OCI-LY1 (cell line): ENCODE data around the gene RFC1.
A peak's percentile ranks its signal among the peaks of the same experiment; 100 is the strongest.

Experiments used
- H2AFZ ChIP-seq: fragments of 200-600 bp; sonication (generic), shearing (Covaris generic); 2 replicates; pipeline ENCODE4 v1.6.0; 2014; ENCODE audit warnings: antibody characterized with exemption, mild to moderate bottlenecking, low read length
- H3F3A ChIP-seq: fragments of 200-600 bp; sonication (generic), shearing (Covaris generic); 2 replicates; pipeline ENCODE4 v1.6.0; 2014; ENCODE audit warnings: mild to moderate bottlenecking, antibody characterized with exemption, low read length, moderate library complexity; ENCODE audit not compliant: insufficient read depth
- H3K27ac ChIP-seq: fragments of 200-600 bp; sonication (generic); 2 replicates; pipeline ENCODE4 v1.5.1; 2014; ENCODE audit warnings: low read length, mixed run types, mild to moderate bottlenecking, low read depth; ENCODE audit not compliant: poor library complexity, severe bottlenecking
- H3K27me3 ChIP-seq: fragments of 200-600 bp; sonication (generic); 2 replicates; pipeline ENCODE4 v1.6.0; 2014; ENCODE audit warnings: antibody characterized with exemption, mild to moderate bottlenecking, low read length, moderate library complexity; ENCODE audit not compliant: insufficient read depth
- H3K36me3 ChIP-seq: fragments of 200-600 bp; sonication (generic); 2 replicates; pipeline ENCODE4 v1.6.1; 2014; ENCODE audit warnings: mild to moderate bottlenecking, antibody characterized with exemption, low read length, moderate library complexity, mixed read lengths; ENCODE audit not compliant: insufficient read depth
- H3K4me1 ChIP-seq: fragments of 200-600 bp; sonication (generic); 2 replicates; pipeline ENCODE4 v1.5.1; 2014; ENCODE audit warnings: mild to moderate bottlenecking, low read length, moderate library complexity; ENCODE audit not compliant: insufficient read depth, severe bottlenecking
- H3K4me2 ChIP-seq: fragments of 200-600 bp; sonication (generic), shearing (Covaris generic); 2 replicates; pipeline ENCODE4 v1.6.1; 2014; ENCODE audit warnings: low read length
- H3K4me3 ChIP-seq: fragments of 200-600 bp; sonication (generic); 2 replicates; pipeline ENCODE4 v1.5.1; 2014; ENCODE audit warnings: low read length, low read depth, mild to moderate bottlenecking, mixed read lengths; ENCODE audit not compliant: poor library complexity, severe bottlenecking
- H3K79me2 ChIP-seq: fragments of 200-600 bp; shearing (Covaris generic); 2 replicates; pipeline ENCODE4 v1.6.1; 2016; ENCODE audit warnings: mixed run types, low read length, mixed read lengths; ENCODE audit not compliant: insufficient read depth
- H3K9ac ChIP-seq: fragments of 200-600 bp; sonication (generic), shearing (Covaris generic); 2 replicates; pipeline ENCODE4 v1.6.1; 2014; ENCODE audit warnings: mild to moderate bottlenecking, low read length, mixed read lengths
- H3K9me2 ChIP-seq: fragments of 200-600 bp; sonication (generic), shearing (Covaris generic); 2 replicates; pipeline ENCODE4 v1.6.1; 2014; ENCODE audit warnings: low read depth, mild to moderate bottlenecking, low read length, mixed read lengths
- H3K9me3 ChIP-seq: fragments of 200-600 bp; shearing (Covaris generic); 2 replicates; pipeline ENCODE4 v1.6.1; 2014; ENCODE audit warnings: low read length, mixed read lengths
- H4K20me1 ChIP-seq: fragments of 200-600 bp; sonication (generic), shearing (Covaris generic); 2 replicates; pipeline ENCODE4 v1.6.0; 2016; ENCODE audit warnings: mild to moderate bottlenecking, low read length; ENCODE audit not compliant: insufficient read depth
- CTCF ChIP-seq: fragments of 200-600 bp; sonication (generic), shearing (Covaris generic); IDR thresholded peaks from 2 replicates; pipeline ENCODE4 v1.5.1; 2017; ENCODE audit warnings: mild to moderate bottlenecking, antibody characterized with exemption, low read length, moderate library complexity, mixed read lengths
- EZH2 ChIP-seq: fragments of 200-600 bp; sonication (generic), shearing (Covaris generic); IDR thresholded peaks from 2 replicates; pipeline ENCODE4 v1.8.0; 2017; ENCODE audit warnings: borderline replicate concordance, mixed run types, mild to moderate bottlenecking, antibody characterized with exemption, low read length, moderate library complexity, mixed read lengths

The RFC1 gene

DNA sequence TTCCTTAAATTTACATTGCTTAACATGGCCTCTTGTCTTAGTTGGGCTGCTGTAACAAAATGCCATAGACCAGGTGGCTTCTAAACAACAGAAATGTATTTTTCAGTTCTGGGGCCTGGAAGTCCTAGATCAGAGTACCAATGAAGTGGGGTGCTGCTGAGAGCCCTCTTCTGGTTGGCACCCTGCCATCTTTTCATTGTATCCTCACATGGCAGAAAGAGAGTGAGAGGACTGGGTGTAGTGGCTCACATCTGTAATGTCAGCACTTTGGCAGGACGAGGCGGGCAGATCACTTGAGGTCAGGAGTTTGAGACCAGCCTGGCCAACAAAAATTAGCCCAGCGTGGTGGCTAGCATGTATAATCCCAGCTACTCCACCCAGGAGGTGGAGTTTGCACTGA is 28.5 kb upstream of the RFC1 start:
- Histone ChIP-seq H3K4me2 (no peak overlapping the region), H3K9ac (no peak overlapping the region), H3K27me3 (no peaks in the 10 kb centered on the region), H2AFZ (no peak overlapping the region), H3K4me3 (no peak overlapping the region), H3K79me2 (no peaks in the 10 kb centered on the region), H3K9me3 (no peaks in the 10 kb centered on the region), H4K20me1 (no peaks in the 10 kb centered on the region), H3K27ac (no peak overlapping the region), H3K9me2 (no peaks in the 10 kb centered on the region), H3K4me1 (no peaks in the 10 kb centered on the region), H3F3A (no peaks in the 10 kb centered on the region), H3K36me3 (no peaks in the 10 kb centered on the region)
- no peak for TF ChIP-seq EZH2

GRCh38 chr4:39390603-39391002 is 24.4 kb upstream of the RFC1 start:
- Histone ChIP-seq H3K4me2 (no peak overlapping the region), H2AFZ (no peak overlapping the region), H3K79me2 (no peaks in the 10 kb centered on the region)

GRCh38 chr4:39384563-39384962 is 18.4 kb upstream of the RFC1 start:
- Histone ChIP-seq H3K27me3 (no peaks in the 10 kb centered on the region), H3K9ac (no peak overlapping the region), H4K20me1 (no peaks in the 10 kb centered on the region), H3K36me3 (no peaks in the 10 kb centered on the region), H3K9me3 (no peaks in the 10 kb centered on the region), H3K4me1 (no peaks in the 10 kb centered on the region), H3K4me2 (no peak overlapping the region), H3K4me3 (no peak overlapping the region), H2AFZ (no peak overlapping the region), H3K27ac (no peak overlapping the region), H3F3A (no peaks in the 10 kb centered on the region), H3K79me2 (no peaks in the 10 kb centered on the region), H3K9me2 (no peaks in the 10 kb centered on the region)
- no peak for TF ChIP-seq EZH2

More at GRCh38 chr4:39390603-39391002, 24.4 kb upstream of the RFC1 start:
- no peak overlapping the region for H3K9ac ChIP-seq
- no peak overlapping the region for H3K4me3 ChIP-seq
- no peak overlapping the region for H3K27ac ChIP-seq
- no peaks in the 10 kb centered on the region for H3K9me2 ChIP-seq
- H4K20me1 ChIP-seq, result no peaks in the 10 kb centered on the region
- no peak for TF ChIP-seq EZH2
- TF ChIP-seq CTCF, result no peak
- no peaks in the 10 kb centered on the region for H3F3A ChIP-seq
- H3K4me1 ChIP-seq, result no peaks in the 10 kb centered on the region
- H3K36me3 ChIP-seq, result no peaks in the 10 kb centered on the region
- no peaks in the 10 kb centered on the region for H3K9me3 ChIP-seq
- no peaks in the 10 kb centered on the region for H3K27me3 ChIP-seq

DNA sequence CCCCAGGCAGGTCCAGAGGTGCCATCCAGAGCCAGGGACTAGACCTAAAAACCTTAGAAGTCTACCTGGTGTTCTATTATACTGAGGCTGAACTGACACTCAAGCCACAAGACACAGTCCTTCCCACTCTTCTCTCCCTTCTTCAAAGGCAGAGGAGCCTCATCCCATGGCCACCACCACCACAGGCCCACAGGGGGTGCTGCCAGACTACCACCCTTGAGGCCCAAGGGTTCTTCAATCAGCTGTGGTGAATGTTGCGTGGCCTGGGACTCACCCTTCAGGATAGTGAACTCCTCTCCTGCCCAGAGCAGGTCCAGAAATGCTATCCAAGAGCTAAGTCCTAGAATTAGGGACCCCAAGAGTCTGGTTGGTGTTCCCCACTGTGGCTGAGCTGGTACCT is 17.5 kb upstream of the RFC1 start:
- H3K36me3 ChIP-seq, result no peaks in the 10 kb centered on the region
- no peaks in the 10 kb centered on the region for H3K4me1 ChIP-seq
- H3K9ac ChIP-seq, result no peak overlapping the region
- TF ChIP-seq CTCF, result peak; percentile 12; the same call in 1 of the 2 replicates
- TF ChIP-seq EZH2, result no peak
- no peaks in the 10 kb centered on the region for H3K79me2 ChIP-seq
- H2AFZ ChIP-seq, result no peak overlapping the region
- H3K27ac ChIP-seq, result no peak overlapping the region
- H3F3A ChIP-seq, result no peaks in the 10 kb centered on the region
- no peaks in the 10 kb centered on the region for H3K27me3 ChIP-seq
- no peaks in the 10 kb centered on the region for H3K9me2 ChIP-seq
- H3K4me2 ChIP-seq, result no peak overlapping the region
- no peaks in the 10 kb centered on the region for H4K20me1 ChIP-seq
- no peaks in the 10 kb centered on the region for H3K9me3 ChIP-seq
- H3K4me3 ChIP-seq, result no peak overlapping the region
